Uterus (tissue), 4 donors: ENCODE measurements around the gene MACROH2A1. TPM values are rescaled to one million over a fixed set of nuclear protein-coding genes. Genes with fewer than 3 reads are reported as not detected.

ENCODE experiments used
- DNase-seq, 2 donors: peaks; one replicate each; pipeline ENCODE4 v3.0.0-alpha.2; 2019 to 2020
- H3K27ac ChIP-seq, 2 donors: fragments of 200-600 bp; sonication (generic); 1 replicate in 1 of 2; 2 replicates in 1 of 2; pipeline ENCODE4 v1.5.1; 2016 to 2018
- H3K27me3 ChIP-seq, 2 donors: fragments of 200-600 bp; sonication (generic); one replicate each; pipeline ENCODE4 v1.5.1; 2018 to 2019; ENCODE audit warnings: control low read depth in 1 of 2
- H3K36me3 ChIP-seq, 2 donors: fragments of 200-600 bp; sonication (generic); one replicate each; pipeline ENCODE4 v1.5.1; 2019; ENCODE audit warnings: control low read depth in 1 of 2
- H3K4me1 ChIP-seq, 2 donors: fragments of 200-600 bp; sonication (generic); one replicate each; pipeline ENCODE4 v1.5.1; 2018 to 2019; ENCODE audit warnings: control low read depth in 1 of 2
- H3K4me3 ChIP-seq, 2 donors: fragments of 200-600 bp; sonication (generic); 1 replicate in 1 of 2; 2 replicates in 1 of 2; pipeline ENCODE4 v1.5.1; 2018 to 2019; ENCODE audit warnings: mild to moderate bottlenecking in 1 of 2
- H3K9me3 ChIP-seq, 2 donors: fragments of 200-600 bp; sonication (generic); one replicate each; pipeline ENCODE4 v1.5.1; 2019; ENCODE audit warnings: control low read depth in 1 of 2
- POLR2A ChIP-seq, 2 donors: fragments of 450-650 bp; IDR thresholded peaks; one replicate each; pipeline ENCODE4 v1.6.1; 2016; ENCODE audit warnings: antibody characterized with exemption in 2 of 2, mild to moderate bottlenecking in 1 of 2, moderate library complexity in 1 of 2
- intact Hi-C: fragments of 100-400 bp; cut with DNase I; formaldehyde crosslinking; loops from one replicate; pipeline ENCODE4 v1.15.1; 2023; ENCODE audit warnings: low total_unique reads
- total RNA-seq, 4 donors: library from RNA; depleted of rRNA in 3 of 4; stranded (reverse); fragments of >200 nt in 3 of 4; gene quantifications; one replicate each; pipeline versions ENCODE4 v1.1.0 to v1.2.4, GENCODE V29; 2014 to 2023
- TF ChIP-seq, protein P1 (sequence below), 4 experiments: fragments of 200-600 bp in 2 of 4; fragments of 450-650 bp in 2 of 4; sonication (generic) in 2 of 4; IDR thresholded peaks; one replicate each; pipeline ENCODE4 v1.5.1; 2016 to 2019; ENCODE audit warnings: antibody characterized with exemption in 4 of 4, mild to moderate bottlenecking in 2 of 4, moderate library complexity in 1 of 4
- donor health status: DM: yes; HTN: yes; CAD: no.

MACROH2A1 gene
- total RNA-seq, 4 donors from 2014 or later, result 121 to 200 (median 141) TPM

DNA sequence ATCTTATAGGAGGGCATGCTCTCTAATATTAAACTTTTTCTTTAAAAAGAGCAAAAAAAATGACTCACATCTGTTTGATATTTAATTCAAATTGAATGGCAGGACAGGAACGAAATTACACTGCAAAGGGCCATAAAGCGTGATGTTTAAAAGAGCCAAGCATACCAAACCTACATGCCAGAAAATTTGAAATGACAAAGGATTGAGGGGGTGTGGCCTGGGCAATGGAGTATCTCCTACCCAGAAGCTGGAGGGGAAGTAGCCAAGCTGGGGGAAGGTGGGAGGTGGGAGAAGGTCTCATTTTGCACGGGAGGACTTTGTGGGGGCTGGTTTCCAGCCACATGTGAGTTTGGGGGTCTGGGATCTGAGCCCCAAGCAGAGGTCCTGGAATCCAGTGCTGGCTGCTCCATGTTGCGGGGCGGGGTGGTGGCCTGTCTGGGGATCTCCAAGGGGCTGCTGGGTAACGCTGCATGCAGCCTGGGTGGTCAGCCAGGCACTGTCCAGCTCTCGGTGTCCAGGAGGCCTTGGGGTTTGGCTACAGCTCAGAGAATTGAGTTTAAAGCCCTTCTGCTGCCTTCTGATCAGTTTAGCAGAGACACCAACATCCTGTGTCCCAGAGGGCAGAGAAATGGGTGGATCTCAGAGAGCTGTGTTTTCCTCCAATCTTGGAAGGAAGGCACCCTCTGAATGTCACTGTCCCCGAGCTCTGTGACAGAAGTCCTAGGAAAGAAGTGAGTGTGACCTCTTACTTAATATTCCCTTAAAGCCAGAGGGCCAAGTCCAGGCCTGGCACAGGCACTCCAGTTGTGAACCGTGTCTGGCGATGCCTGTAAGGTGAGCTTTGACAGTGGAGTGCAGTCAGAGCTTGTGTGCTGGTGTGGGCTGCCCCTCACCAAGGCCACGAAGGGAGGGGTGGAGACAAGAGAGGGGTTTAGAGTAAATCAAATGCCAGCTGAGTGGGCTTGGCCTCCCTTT is 40.5 kb upstream of the MACROH2A1 start:
- Histone ChIP-seq H3K9me3 (no peaks in the 10 kb centered on the region), H3K4me1 (no peaks in the 10 kb centered on the region), H3K4me3 (no peak overlapping the region), H3K36me3 (no peaks in the 10 kb centered on the region), H3K27ac (no peak overlapping the region), H3K27me3 (no peaks in the 10 kb centered on the region)
- TF ChIP-seq POLR2A (IDR thresholded peaks at IDR 0.05), result no peak
- TF ChIP-seq, protein P1, sequence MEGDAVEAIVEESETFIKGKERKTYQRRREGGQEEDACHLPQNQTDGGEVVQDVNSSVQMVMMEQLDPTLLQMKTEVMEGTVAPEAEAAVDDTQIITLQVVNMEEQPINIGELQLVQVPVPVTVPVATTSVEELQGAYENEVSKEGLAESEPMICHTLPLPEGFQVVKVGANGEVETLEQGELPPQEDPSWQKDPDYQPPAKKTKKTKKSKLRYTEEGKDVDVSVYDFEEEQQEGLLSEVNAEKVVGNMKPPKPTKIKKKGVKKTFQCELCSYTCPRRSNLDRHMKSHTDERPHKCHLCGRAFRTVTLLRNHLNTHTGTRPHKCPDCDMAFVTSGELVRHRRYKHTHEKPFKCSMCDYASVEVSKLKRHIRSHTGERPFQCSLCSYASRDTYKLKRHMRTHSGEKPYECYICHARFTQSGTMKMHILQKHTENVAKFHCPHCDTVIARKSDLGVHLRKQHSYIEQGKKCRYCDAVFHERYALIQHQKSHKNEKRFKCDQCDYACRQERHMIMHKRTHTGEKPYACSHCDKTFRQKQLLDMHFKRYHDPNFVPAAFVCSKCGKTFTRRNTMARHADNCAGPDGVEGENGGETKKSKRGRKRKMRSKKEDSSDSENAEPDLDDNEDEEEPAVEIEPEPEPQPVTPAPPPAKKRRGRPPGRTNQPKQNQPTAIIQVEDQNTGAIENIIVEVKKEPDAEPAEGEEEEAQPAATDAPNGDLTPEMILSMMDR (IDR thresholded peaks at IDR 0.05), result no peak
- intact Hi-C loops, result no loop called here
- no peak for DNase-seq

GRCh38 chr5:135438636-135439221 is 39.7 kb upstream of the MACROH2A1 start:
- no peak for DNase-seq
- H3K27me3 ChIP-seq, result no peaks in the 10 kb centered on the region
- H3K9me3 ChIP-seq, result no peaks in the 10 kb centered on the region
- no peak overlapping the region for H3K4me3 ChIP-seq
- intact Hi-C loops, result no loop called here
- TF ChIP-seq POLR2A (IDR thresholded peaks at IDR 0.05), result no peak
- TF ChIP-seq, protein P1 (IDR thresholded peaks at IDR 0.05), result no peak
- no peaks in the 10 kb centered on the region for H3K4me1 ChIP-seq
- H3K27ac ChIP-seq, result no peak overlapping the region
- H3K36me3 ChIP-seq, result no peaks in the 10 kb centered on the region

DNA sequence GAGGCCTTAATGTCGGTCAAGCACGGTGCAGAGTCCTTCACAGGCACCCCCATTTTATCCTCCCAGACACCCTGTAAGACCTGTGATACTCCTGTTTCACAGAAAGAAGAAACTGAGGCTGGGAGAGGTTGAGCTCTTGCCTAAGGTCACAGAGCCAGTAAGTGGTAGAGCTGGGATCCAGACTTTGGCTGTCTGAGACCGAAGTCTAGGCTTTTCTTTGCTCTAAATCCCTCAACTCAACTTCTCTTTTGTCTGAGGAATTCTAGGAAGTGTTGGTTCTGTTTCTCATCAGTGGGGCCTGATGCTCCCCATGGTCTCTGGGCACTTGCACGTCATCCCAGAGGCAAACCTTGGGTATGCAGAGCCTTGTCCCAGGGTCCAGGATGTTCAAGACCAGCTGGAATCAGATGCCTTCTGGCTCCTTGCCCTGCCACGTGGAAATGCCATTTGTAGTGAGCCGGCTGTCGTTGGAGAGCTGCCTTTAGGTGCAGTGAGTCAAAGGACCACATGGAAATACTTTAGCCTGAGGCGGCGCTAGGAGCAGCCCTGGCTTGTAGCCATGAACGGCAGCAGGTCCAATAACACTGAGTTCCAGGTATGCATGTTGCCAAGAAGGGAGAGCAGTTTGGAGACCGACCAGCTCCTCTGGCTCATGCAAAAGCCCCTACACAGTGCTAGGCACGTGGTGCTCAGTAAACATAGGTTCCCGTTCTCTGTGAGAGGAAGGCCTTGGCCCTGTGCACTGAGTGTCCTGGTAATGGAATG is 38.9 kb upstream of the MACROH2A1 start:
- Histone ChIP-seq H3K36me3 (no peaks in the 10 kb centered on the region), H3K27me3 (no peaks in the 10 kb centered on the region), H3K4me3 (no peak overlapping the region), H3K9me3 (no peaks in the 10 kb centered on the region), H3K27ac (no peak overlapping the region), H3K4me1 (no peaks in the 10 kb centered on the region)
- peak in 1 of 2 donors; percentile 40 for DNase-seq
- intact Hi-C loops, result no loop called here
- TF ChIP-seq, protein P1 (IDR thresholded peaks at IDR 0.05), result no peak
- no peak for TF ChIP-seq POLR2A (IDR thresholded peaks at IDR 0.05)

DNA sequence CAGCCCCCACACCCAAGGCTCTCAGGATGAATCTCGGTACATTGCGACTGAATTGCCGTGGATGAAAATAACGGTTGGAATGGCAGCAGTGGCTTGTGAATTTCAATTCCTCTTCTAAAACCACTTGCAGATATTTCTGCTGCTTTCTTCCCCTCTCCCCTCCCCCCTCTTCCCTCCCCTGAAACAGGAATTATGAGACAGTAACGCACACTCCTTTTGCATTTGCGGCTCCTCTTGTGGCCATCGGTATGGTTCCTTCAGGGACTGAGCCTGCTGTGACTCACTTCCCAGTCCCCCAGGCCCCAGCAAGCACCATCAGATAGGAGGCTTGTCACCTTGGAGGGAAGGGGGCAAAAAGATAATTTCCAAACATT is 38.4 kb upstream of the MACROH2A1 start:
- Histone ChIP-seq H3K27me3 (no peaks in the 10 kb centered on the region), H3K9me3 (no peaks in the 10 kb centered on the region), H3K4me3 (no peak overlapping the region), H3K27ac (no peak overlapping the region), H3K4me1 (no peaks in the 10 kb centered on the region), H3K36me3 (no peaks in the 10 kb centered on the region)
- DNase-seq, result no peak
- TF ChIP-seq, protein P1 (IDR thresholded peaks at IDR 0.05), result no peak
- no peak for TF ChIP-seq POLR2A (IDR thresholded peaks at IDR 0.05)
- intact Hi-C loops, result no loop called here
